ENCODE results near the gene ALDH5A1. TPM values are rescaled to one million over a fixed set of nuclear protein-coding genes. Genes with fewer than 3 reads are reported as not detected.
A peak's percentile ranks its signal among the peaks of the same experiment; 100 is the strongest.

Gene ALDH5A1
- total and polyA plus RNA-seq, 2 of the 13 experiments (the other 11 are each of a cell fraction or from before 2014, with no cell fraction given): 12.8 to 32.5 TPM

GRCh38 chr6:24446670-24447069, 48.1 kb upstream of the ALDH5A1 start (continued):
- no peak for TF ChIP-seq CEBPZ (IDR thresholded peaks at IDR 0.05; ENCODE audit: low read length)
- no peak for TF ChIP-seq SMYD3 (CRISPR knock-in tag; IDR thresholded peaks at IDR 0.05)
- TF ChIP-seq CCAR2 (optimal IDR thresholded peaks at IDR 0.05; ENCODE audit: low read depth, low read length): no peak

- H4K20me1 ChIP-seq (ENCODE audit: insufficient read depth, low read length): no peaks in the 10 kb centered on the region
- POLR2A ChIA-PET: no interaction called here
- WGBS (ENCODE audit: low lambda C conversion rate): 60% methylated on average over 4 of the region's 4 CpGs
- H3K9me3 ChIP-seq (ENCODE audit: low read length): no peaks in the 10 kb centered on the region
- intact Hi-C loops (cut with micrococcal nuclease; ENCODE audit: unreplicated experiment) (no loop called here), in situ Hi-C loops (cut with HindIII; ENCODE audit: extremely low pct_ligation_motif_present, low pct_unique_long_range_greater_than_20kb) (no loop called here)
- ATAC-seq (no peak), DNase-seq (ENCODE audit: low spot score) (no peak), FAIRE-seq (no peak)
- BruUV-seq (replicated peaks): no TSS peak
- no peak overlapping the region for H3K9ac ChIP-seq (ENCODE audit: insufficient read depth, low read depth, low read length)
- no peak overlapping the region for H3K4me2 ChIP-seq (ENCODE audit: low read depth, low read length)
- H3K4me3 ChIP-seq (replicated peaks in 1 of 3; ENCODE audit: insufficient read depth in 1 of 3, low read depth in 2 of 3, low read length in 3 of 3): no peak overlapping the region
- H2AFZ ChIP-seq (ENCODE audit: low read length): no peak overlapping the region
- TF ChIP-seq SMYD3 (CRISPR knock-in tag; IDR thresholded peaks at IDR 0.05) (no peak), ATF5 (CRISPR knock-in tag; IDR thresholded peaks at IDR 0.05; ENCODE audit: low read depth) (no peak), ZNF619 (CRISPR knock-in tag; IDR thresholded peaks at IDR 0.05) (no peak), ATF3 (CRISPR knock-in tag; IDR thresholded peaks at IDR 0.05) (no peak), ATF7 (IDR thresholded peaks at IDR 0.05) (peak; percentile 74), ATF7 (CRISPR knock-in tag; IDR thresholded peaks at IDR 0.05) (no peak)
- CTCF ChIA-PET (ENCODE audit: low intra/inter-chr PET ratio, low total read pairs): no interaction called here
- no peaks in the 10 kb centered on the region for H3K79me2 ChIP-seq (ENCODE audit: insufficient read depth, low read length)
- H3K36me3 ChIP-seq (replicated peaks in 1 of 2; ENCODE audit: control insufficient read depth in 1 of 2, insufficient read depth in 2 of 2, low read length in 2 of 2): no peaks in the 10 kb centered on the region
- H3K27me3 ChIP-seq (ENCODE audit: control insufficient read depth in 1 of 2, insufficient read depth in 2 of 2, low read length in 2 of 2): no peaks in the 10 kb centered on the region
- H3K4me1 ChIP-seq (ENCODE audit: insufficient read depth, low read length): peaks cover 17% of the 10 kb centered on the region
- no peak overlapping the region for H3K27ac ChIP-seq (ENCODE audit: extremely low read length, insufficient read depth, low read length)
Observed at GRCh38 chr6:24448396-24448795, 46.4 kb upstream of the ALDH5A1 start.

Measured in HepG2 (cell line).